Transverse colon (tissue), 4 donors: ENCODE results near the gene NR4A3. TPM values are rescaled to one million over a fixed set of nuclear protein-coding genes. Genes with fewer than 3 reads are reported as not detected.

Experiments used
- DNase-seq: peaks from one replicate; pipeline ENCODE4 v3.0.0-alpha.2; 2019
- H3K27ac ChIP-seq, 4 donors: fragments of 200-600 bp; sonication (generic); 2 replicates each; pipeline ENCODE4 v1.5.1; 2016 to 2018; ENCODE audit warnings: inconsistent platforms in 4 of 4
- H3K27me3 ChIP-seq: fragments of 200-600 bp; sonication (generic); 2 replicates; pipeline ENCODE4 v1.5.1; 2017; ENCODE audit warnings: inconsistent platforms
- H3K36me3 ChIP-seq, 4 donors: fragments of 200-600 bp; sonication (generic); 2 replicates each; pipeline ENCODE4 v1.5.1; 2017 to 2019; ENCODE audit warnings: inconsistent platforms in 4 of 4
- H3K4me1 ChIP-seq, 4 donors: fragments of 200-600 bp; sonication (generic); 2 replicates each; pipeline ENCODE4 v1.5.1; 2017 to 2020; ENCODE audit warnings: inconsistent platforms in 4 of 4
- H3K4me3 ChIP-seq, 4 donors: fragments of 200-600 bp; sonication (generic); 1 replicate in 1 of 4; 2 replicates in 3 of 4; pipeline versions ENCODE4 v1.5.1 to v1.6.1; 2017 to 2019; ENCODE audit warnings: inconsistent platforms in 4 of 4
- H3K9me3 ChIP-seq, 2 donors: fragments of 200-600 bp; sonication (generic); 2 replicates each; pipeline ENCODE4 v1.5.1; 2017 to 2019; ENCODE audit warnings: inconsistent platforms in 2 of 2
- CTCF ChIP-seq, 5 experiments: fragments of 200-600 bp in 3 of 5; fragments of 450-650 bp in 2 of 5; sonication (generic) in 3 of 5; IDR thresholded peaks; 1 replicate in 2 of 5; 2 replicates in 3 of 5; pipeline ENCODE4 v1.5.1; 2016 to 2017; ENCODE audit warnings: antibody characterized with exemption in 5 of 5, inconsistent platforms in 3 of 5, mild to moderate bottlenecking in 2 of 5, moderate library complexity in 1 of 5
- EP300 ChIP-seq: sonication (generic); formaldehyde crosslinking; IDR thresholded peaks from one replicate; pipeline ENCODE4 v1.6.1; 2017; ENCODE audit warnings: antibody characterized with exemption, low read depth
- POLR2A ChIP-seq: fragments of 450-650 bp; IDR thresholded peaks from one replicate; pipeline ENCODE4 v1.6.1; 2016; ENCODE audit warnings: antibody characterized with exemption, mild to moderate bottlenecking, moderate library complexity
- POLR2AphosphoS5 ChIP-seq, 3 donors: sonication (generic); formaldehyde crosslinking; IDR thresholded peaks; one replicate each; pipeline ENCODE4 v1.6.1; 2016; ENCODE audit warnings: antibody characterized with exemption in 3 of 3
- WGBS, 2 donors: methylation state at CpG; one replicate each; pipeline ENCODE4 v1.1.5; 2018; ENCODE audit warnings: low coverage in 1 of 2; 5-methylcytosine and 5-hydroxymethylcytosine counted together
- in situ Hi-C, 4 donors: fragments of 200-750 bp; cut with MboI; loops; one replicate each; pipeline versions ENCODE4 v1.15.0 to v1.15.1; 2017; ENCODE audit warnings: low sequenced_read_pairs in 3 of 4, low pct_ligation_motif_present in 1 of 4, low pct_unique_long_range_greater_than_20kb in 1 of 4
- intact Hi-C: fragments of 100-400 bp; cut with DNase I; formaldehyde crosslinking; loops from one replicate; pipeline ENCODE4 v1.15.1; 2023; ENCODE audit warnings: low total_unique reads
- total RNA-seq, 4 donors: library from RNA; depleted of rRNA; stranded (reverse); fragments of >200 nt; gene quantifications; one replicate each; pipeline ENCODE4 v1.1.0, GENCODE V29; 2016

The NR4A3 gene
- total RNA-seq, 4 donors from 2014 or later: 0.48 to 3.4 (median 1.3) TPM

- in situ Hi-C loops: no loop called here
- H3K4me1 ChIP-seq: no peaks in the 10 kb centered on the region
- no peaks in the 10 kb centered on the region for H3K36me3 ChIP-seq
- no peaks in the 10 kb centered on the region for H3K9me3 ChIP-seq
- intact Hi-C loops: no loop called here
- no peak overlapping the region for H3K27ac ChIP-seq
- WGBS, 2 donors: 50 to 58% methylated on average over 1 of the region's 1 CpG
- H3K27me3 ChIP-seq: no peaks in the 10 kb centered on the region
- no peak overlapping the region for H3K4me3 ChIP-seq
- TF ChIP-seq POLR2A (no peak), CTCF (IDR thresholded peaks at IDR 0.05) (no peak), EP300 (no peak)
- DNase-seq: no peak
Observed at GRCh38 chr9:99885747-99886146, 64.1 kb downstream of the NR4A3 start.

- Histone ChIP-seq H3K4me3 (no peak overlapping the region), H3K27me3 (no peaks in the 10 kb centered on the region), H3K9me3 (no peaks in the 10 kb centered on the region), H3K27ac (no peak overlapping the region), H3K36me3 (no peaks in the 10 kb centered on the region), H3K4me1 (no peaks in the 10 kb centered on the region)
- WGBS, 2 donors: 90% methylated on average over 1 of the region's 1 CpG; no CpG with 5 or more reads in 1 of the 2 donors
- intact Hi-C loops (no loop called here), in situ Hi-C loops (no loop called here)
- no peak for TF ChIP-seq CTCF (IDR thresholded peaks at IDR 0.05)
- no peak for TF ChIP-seq POLR2A
- TF ChIP-seq EP300: no peak
- TF ChIP-seq POLR2AphosphoS5 (IDR thresholded peaks at IDR 0.05): no peak
- DNase-seq: no peak
Observed at GRCh38 chr9:99889120-99889519, 67.4 kb downstream of the NR4A3 start.

GRCh38 chr9:99894826-99895225 lies 73.1 kb downstream of the NR4A3 start:
- intact Hi-C loops: no loop called here
- no peaks in the 10 kb centered on the region for H3K27me3 ChIP-seq
- no peak overlapping the region for H3K27ac ChIP-seq
- no peak for DNase-seq
- TF ChIP-seq POLR2A: no peak
- no peak for TF ChIP-seq POLR2AphosphoS5 (IDR thresholded peaks at IDR 0.05)
- TF ChIP-seq EP300: no peak
- no peak for TF ChIP-seq CTCF (IDR thresholded peaks at IDR 0.05)
- no peaks in the 10 kb centered on the region for H3K9me3 ChIP-seq
- 79% methylated on average over 2 of the region's 2 CpGs; no CpG with 5 or more reads in 1 of the 2 donors for WGBS, 2 donors
- H3K4me3 ChIP-seq: no peak overlapping the region
- no peaks in the 10 kb centered on the region for H3K4me1 ChIP-seq
- in situ Hi-C loops: no loop called here
- no peaks in the 10 kb centered on the region for H3K36me3 ChIP-seq

DNA sequence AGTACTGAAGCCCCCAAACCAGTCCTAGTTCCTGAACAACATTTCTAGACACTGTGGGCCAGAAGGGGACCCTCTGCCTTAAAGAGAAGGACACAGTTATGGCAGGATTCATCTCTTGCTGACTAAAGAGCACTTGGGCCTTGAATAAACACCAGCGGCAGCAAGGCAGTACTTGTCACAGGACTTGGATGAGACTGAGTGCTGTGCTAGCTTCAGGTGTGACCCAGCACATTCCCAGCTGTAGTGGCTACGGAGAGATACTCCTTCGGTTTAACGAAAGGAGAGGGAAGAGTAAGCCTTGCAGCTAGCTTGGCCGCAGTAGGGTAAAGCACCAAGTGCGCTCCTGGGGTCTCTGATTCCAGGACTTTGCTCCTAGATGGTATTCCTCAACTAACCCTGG lies 73.8 kb downstream of the NR4A3 start:
- intact Hi-C loops (no loop called here), in situ Hi-C loops (no loop called here)
- WGBS, 2 donors: 93% methylated on average over 6 of the region's 6 CpGs; no CpG with 5 or more reads in 1 of the 2 donors
- TF ChIP-seq POLR2A (no peak), EP300 (no peak), POLR2AphosphoS5 (IDR thresholded peaks at IDR 0.05) (no peak), CTCF (IDR thresholded peaks at IDR 0.05) (no peak)
- Histone ChIP-seq H3K36me3 (no peaks in the 10 kb centered on the region), H3K27me3 (no peaks in the 10 kb centered on the region), H3K4me1 (no peaks in the 10 kb centered on the region), H3K4me3 (no peak overlapping the region), H3K9me3 (no peaks in the 10 kb centered on the region), H3K27ac (no peak overlapping the region)
- no peak for DNase-seq
